Fibroblast of skin of right biceps (primary cell): ENCODE results near the gene ZFPL1.

ENCODE experiments used
- DNase-seq: peaks from one replicate; pipeline ENCODE4 v3.0.0-alpha.2; 2013

Gene ZFPL1

GRCh38 chr11:65083834-65084597 is at the start of gene ZFPL1, which contains the start of gene CDCA5:
Gene ZFPL1, plus strand, starts transcription at chr11:65084222. Its CDS starts 477 bp downstream, at chr11:65084699.
Gene CDCA5, minus strand, starts transcription at chr11:65084040. Its CDS starts 62 bp downstream, at chr11:65083978.
- peak; percentile 96 for DNase-seq

- DNase-seq = no peak
Measured at GRCh38 chr11:65034423-65034822, 49.6 kb upstream of the ZFPL1 start.

- no peak for DNase-seq
Measured at GRCh38 chr11:65035579-65035978, 48.4 kb upstream of the ZFPL1 start.

- no peak for DNase-seq
Measured at GRCh38 chr11:65036931-65037330, 47.1 kb upstream of the ZFPL1 start.

- DNase-seq = no peak
Measured at GRCh38 chr11:65040520-65040846, 43.5 kb upstream of the ZFPL1 start.

GRCh38 chr11:65040847-65041622 is 43.0 kb upstream of the ZFPL1 start, which contains the start of gene SAC3D1:
Gene SAC3D1, plus strand, starts transcription at chr11:65041210. Its CDS starts 83 bp downstream, at chr11:65041293.
- DNase-seq = peak; percentile 97

GRCh38 chr11:65042891-65043290 is 41.1 kb upstream of the ZFPL1 start:
- no peak for DNase-seq

- peak; percentile 30 for DNase-seq
Measured at GRCh38 chr11:65043881-65044501, 40.0 kb upstream of the ZFPL1 start.

- no peak for DNase-seq
Measured at GRCh38 chr11:65045061-65045460, 39.0 kb upstream of the ZFPL1 start.

- DNase-seq = no peak
Measured at GRCh38 chr11:65045728-65046127, 38.3 kb upstream of the ZFPL1 start.

GRCh38 chr11:65047581-65048422 is 36.2 kb upstream of the ZFPL1 start:
- DNase-seq = peak; percentile 21

GRCh38 chr11:65051398-65051858 is 32.6 kb upstream of the ZFPL1 start:
- DNase-seq = no peak

GRCh38 chr11:65053827-65054508 is 30.1 kb upstream of the ZFPL1 start:
- no peak for DNase-seq

GRCh38 chr11:65055538-65055937 is 28.5 kb upstream of the ZFPL1 start:
- no peak for DNase-seq

GRCh38 chr11:65056999-65057398 is 27.0 kb upstream of the ZFPL1 start:
- no peak for DNase-seq

- DNase-seq = no peak
Measured at GRCh38 chr11:65057526-65057925, 26.5 kb upstream of the ZFPL1 start.

- no peak for DNase-seq
Measured at GRCh38 chr11:65058012-65058411, 26.0 kb upstream of the ZFPL1 start.

GRCh38 chr11:65058419-65059054 is 25.5 kb upstream of the ZFPL1 start, which contains the start of gene NAALADL1:
Gene NAALADL1, minus strand, starts transcription at chr11:65058553. Its CDS starts 32 bp downstream, at chr11:65058521.
- DNase-seq = no peak

- no peak for DNase-seq
Measured at GRCh38 chr11:65059523-65059922, 24.5 kb upstream of the ZFPL1 start.

GRCh38 chr11:65059959-65060824 is 23.8 kb upstream of the ZFPL1 start:
- no peak for DNase-seq
